ENCODE data around the gene GDI2. TPM values are rescaled to one million over a fixed set of nuclear protein-coding genes. Genes with fewer than 3 reads are reported as not detected.

The GDI2 gene
- polyA plus RNA-seq, 3 donors: 284 to 348 (median 304) TPM

DNA sequence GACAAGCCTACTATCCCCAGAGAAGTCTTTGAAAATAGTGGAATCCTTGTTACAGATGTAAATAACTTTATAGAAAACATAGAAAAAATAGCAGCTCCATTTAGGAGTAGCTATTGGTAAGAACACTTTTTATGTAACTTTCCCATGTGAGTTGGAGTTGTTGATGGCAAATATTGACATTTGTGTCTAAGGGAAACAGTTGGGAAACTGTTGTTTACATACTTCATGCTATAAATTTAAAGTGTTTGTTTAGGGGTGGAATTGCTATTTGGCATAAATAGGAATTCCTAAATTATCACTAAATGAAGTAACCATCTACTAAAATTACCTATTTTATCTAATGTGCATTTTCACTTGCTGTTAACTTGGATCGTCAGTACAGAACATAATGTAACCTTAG lies 50.7 kb downstream of the GDI2 start:
- no peak for DNase-seq (ENCODE audit: extremely low read depth in 1 of 11, low read depth in 9 of 11, low spot score in 4 of 11)

DNA sequence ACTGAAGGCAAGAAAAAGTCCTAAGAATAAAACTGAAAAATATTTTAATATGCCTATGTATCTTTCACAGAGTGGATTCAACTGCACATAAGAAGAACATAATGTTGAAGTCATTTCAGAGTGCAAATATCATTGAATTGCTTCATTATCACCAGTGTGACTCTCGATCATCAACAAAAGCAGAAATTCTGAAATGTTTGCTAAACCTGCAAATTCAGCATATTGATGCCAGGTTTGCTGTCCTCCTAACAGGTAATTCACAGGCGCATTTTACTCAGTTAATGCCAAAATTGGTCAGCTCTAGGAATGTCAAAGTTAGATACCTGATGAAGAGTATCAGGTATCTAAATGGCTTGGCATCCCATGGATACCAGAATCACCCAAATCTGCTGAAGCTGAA lies 52.0 kb downstream of the GDI2 start:
- no peak for DNase-seq (ENCODE audit: extremely low read depth in 1 of 11, low read depth in 9 of 11, low spot score in 4 of 11)

DNA sequence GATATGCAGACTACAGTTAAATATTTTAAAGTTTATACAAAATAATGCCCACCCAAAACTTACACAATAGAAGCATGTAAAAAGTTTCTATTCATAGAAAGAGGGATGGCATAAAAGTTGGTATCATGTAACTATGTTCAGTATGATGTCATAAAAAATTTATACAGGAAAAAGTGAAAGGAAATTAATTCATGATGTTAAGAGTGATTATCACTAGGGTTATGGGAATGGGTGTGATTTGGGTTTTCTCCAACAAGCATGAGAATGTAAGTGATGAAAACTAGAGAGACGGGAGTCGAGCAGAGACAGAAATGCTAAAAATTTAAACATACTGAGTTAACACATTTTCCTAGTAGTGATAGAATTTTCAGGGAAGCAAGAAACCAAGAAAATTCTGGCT lies 52.7 kb downstream of the GDI2 start:
- no peak for DNase-seq (ENCODE audit: extremely low read depth in 1 of 11, low read depth in 9 of 11, low spot score in 4 of 11)

DNA sequence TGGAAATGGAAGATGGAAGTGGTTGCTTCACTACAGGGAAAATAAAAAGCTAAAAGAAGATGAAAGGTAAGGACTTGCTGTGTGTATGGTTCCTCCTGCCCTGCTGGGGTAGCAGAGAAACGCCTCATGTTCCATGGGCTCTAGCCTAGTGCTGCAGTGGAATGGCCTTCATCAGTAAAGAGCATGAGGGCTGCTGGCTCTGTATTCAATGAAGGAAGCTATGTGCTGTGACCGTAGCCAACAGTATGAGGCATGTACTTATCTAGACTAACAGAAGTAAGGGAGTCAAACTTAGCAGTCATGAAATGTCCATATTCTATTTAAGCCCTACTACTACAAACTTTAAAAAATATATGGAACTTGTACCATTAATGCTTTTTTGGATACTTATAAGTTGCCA lies 54.3 kb downstream of the GDI2 start:
- no peak for DNase-seq (ENCODE audit: extremely low read depth in 1 of 11, low read depth in 9 of 11, low spot score in 4 of 11)

DNA sequence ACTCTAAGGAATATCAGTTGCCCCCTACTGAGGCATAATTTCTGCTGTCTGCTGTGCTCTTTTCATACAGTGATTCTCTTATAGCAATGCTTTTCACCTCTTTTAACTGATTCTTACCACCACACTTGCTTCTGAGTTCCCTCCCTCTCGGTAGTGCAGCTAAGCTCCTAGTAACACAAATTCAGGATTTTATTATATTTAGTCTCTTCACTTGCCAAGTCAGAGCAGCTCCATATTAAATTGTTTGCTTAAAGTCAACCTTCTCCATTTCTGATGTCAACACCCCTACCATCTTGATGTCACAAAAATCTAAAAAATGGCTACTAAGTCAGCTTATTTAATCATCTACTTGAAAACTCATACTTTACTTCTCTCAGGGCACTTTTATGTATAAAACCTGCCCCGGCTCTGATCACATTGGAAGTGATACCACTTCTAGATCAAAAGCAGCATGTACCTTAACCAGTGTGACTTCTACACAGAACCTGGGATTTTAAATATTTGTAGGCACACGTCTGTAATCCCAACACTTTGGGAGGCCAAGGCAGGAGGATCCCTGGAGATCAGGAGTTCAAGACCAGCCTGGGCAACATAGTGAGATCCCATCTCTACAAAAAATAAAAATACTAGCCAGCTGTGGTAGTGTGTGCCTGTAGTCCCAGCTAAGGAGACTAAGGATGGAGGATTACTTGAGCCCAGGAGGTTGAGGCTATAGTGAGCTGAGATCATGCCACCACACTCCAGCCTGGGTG lies 55.3 kb downstream of the GDI2 start:
- no peak for DNase-seq (ENCODE audit: extremely low read depth in 1 of 11, low read depth in 9 of 11, low spot score in 4 of 11)

DNA sequence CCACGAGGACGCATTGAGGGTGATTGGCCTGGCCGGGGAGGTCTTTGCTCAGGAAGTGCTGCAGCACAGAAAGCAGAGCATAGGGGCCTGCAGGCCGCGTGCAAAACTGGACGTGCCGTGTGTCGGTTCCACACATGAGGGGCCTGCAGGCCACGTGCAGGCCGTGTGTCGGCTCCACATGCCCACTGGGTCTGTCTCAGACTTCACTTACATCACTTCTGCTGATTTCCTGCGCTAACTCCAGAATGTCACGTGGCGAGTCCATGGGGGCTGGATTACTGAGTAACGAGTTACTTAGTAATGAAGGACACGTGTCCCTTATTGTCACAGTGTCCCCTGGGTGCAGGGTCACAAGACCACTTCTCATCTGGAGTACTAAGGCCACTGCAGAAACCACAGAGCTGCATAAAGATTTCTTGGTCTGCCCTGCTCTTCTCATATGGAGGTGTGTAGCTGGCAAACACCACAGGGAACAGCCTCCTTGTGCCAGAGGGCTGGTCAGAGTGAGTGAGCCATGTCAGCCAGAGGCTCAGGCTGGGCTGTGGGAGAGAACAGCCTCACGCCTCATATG lies 60.8 kb downstream of the GDI2 start:
- DNase-seq (ENCODE audit: extremely low read depth in 1 of 11, low read depth in 9 of 11, low spot score in 4 of 11): no peak

DNA sequence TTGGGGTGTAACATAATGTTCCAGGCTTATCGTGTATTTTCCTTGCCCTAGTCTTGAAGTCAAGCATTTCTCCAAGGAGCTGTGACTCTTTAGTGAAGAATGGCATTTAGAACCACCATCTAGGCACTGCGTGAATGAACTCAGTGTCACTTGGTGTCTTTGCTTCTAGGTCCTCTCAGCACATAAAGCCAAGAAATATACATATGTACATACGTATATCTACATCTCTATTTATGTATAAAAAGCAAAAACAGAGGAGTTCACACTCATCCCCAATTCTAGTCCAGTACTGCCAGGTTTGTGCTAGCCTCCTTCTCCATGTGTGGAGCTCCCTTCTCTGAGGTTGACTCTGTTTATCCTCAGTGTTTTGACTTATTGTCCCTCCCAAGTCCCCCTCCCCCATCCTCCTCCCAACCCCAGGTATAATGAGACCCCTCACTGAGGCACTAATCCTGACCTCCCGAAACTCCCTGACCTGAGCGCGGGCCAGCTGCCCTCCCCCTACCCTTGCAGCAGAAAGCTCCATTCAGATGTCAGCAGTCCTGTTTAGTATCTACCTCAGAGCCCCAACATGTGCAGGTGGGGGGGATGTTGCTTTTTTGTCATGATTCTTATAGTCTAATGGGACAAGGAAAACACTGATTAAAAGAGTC lies 61.5 kb downstream of the GDI2 start:
- DNase-seq (ENCODE audit: extremely low read depth in 1 of 11, low read depth in 9 of 11, low spot score in 4 of 11): no peak

DNA sequence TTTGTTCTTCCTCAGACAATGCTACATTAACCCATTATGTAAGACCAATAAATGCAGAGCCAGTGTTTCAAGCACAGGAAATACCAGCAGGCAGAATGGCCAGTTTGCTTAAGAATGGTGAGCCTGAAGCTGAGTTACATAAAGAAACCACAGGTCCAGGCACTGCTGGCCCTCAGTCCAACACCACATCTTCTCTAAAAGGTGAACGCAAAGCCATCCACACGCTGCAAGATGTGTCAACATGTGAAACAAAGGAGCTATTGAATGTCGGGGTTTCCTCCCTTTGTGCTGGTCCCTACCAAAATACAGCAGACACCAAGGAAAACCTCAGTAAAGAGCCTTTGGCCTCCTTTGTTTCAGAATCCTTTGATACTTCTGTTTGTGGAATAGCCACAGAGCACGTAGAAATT lies 64.8 kb downstream of the GDI2 start:
- DNase-seq (ENCODE audit: extremely low read depth in 1 of 11, low read depth in 9 of 11, low spot score in 4 of 11): no peak

DNA sequence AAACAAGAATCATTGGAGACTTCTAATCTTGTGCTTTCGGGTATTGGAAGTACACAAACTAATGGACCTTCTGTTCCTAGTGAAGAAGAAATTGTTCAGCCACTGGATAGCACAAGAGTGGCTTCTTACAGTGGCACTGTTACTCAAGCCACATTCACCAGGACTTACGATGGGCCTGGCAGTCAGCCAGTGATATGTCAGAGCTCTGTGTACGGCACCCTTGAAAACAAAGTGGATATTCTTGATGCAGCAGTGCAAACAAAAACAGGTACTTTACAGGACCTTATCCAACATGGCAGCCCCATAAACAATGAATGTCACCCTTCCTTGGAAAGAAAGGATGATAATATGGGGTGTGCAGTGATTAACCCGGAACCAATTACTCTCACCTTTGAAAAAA lies 67.0 kb downstream of the GDI2 start:
- DNase-seq (ENCODE audit: extremely low read depth in 1 of 11, low read depth in 9 of 11, low spot score in 4 of 11): no peak

DNA sequence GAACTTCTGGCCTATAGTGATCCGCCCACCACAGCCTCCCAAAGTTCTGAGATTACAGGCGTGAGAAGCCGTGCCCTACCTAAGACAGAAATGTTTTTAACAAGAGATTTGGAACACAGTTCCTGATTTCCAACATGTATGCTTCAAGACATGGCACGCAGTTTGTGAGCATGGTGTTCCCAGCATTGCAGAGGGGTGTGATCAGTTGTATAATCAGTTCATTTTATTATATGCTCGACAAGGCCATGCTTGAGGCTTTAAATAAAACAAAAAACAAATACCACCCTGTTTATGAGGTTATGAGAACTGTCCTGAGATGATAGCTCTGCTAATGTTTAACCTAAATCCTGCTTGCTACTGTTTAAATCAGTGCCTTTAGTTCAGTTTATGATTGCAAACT lies 68.4 kb downstream of the GDI2 start:
- no peak for DNase-seq (ENCODE audit: extremely low read depth in 1 of 11, low read depth in 9 of 11, low spot score in 4 of 11)

DNA sequence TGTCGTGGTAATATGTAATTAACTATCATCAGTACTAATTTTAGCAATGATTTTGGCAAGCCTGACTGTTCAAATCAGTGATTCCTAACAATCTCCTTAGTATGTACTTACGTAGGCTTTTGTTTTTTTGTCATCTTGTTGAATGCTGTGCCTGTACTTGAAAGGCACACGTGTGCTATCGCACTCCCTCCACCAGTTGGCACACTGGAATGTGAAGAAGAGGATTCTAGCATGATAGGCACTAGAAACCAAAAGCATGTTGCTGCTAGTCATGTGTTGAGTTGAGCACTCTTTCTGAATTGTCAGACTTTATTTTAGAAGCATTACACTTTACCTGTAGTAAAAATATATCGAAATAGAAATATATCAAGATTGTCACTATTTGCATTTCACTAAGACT lies 69.5 kb downstream of the GDI2 start:
- no peak for DNase-seq (ENCODE audit: extremely low read depth in 1 of 11, low read depth in 9 of 11, low spot score in 4 of 11)

DNA sequence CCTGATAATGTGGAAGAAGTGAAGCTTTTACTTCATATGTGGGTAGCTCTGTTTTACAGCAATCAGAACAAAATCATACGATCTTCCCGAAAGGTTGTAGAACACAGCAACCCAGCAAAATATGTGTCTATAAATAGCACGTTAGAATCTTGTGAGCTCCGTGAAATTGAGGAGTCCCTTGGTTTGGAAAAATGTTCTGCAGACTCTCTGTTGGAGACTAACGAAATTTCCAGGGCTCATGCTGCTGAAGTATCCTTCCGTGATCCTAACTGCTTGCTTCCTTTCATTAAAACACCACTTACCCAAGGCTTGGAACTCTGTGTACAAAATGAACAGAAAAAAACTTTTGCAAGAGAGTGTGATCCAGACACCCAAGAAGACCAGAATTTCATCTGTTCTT lies 71.1 kb downstream of the GDI2 start:
- DNase-seq (ENCODE audit: extremely low read depth in 1 of 11, low read depth in 9 of 11, low spot score in 4 of 11): no peak

DNA sequence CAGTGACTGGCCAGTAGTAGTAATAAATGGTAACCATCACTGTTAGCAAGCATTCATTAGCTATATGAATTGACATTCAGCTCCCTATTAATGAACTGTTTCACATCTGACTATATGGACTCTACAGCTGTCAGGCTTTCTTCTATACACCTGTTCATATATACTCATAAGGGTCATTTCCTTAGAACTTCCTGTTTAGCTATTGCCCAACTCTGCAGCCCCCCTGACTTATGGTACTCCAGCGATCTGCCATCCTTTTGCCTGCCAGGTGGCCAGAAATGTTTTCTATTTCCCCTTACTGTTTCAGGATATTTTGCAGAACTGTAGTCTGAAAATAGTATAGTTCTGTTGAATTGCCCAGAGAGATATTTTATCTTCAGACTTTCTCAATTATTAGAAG lies 72.0 kb downstream of the GDI2 start:
- DNase-seq (ENCODE audit: extremely low read depth in 1 of 11, low read depth in 9 of 11, low spot score in 4 of 11): no peak

DNA sequence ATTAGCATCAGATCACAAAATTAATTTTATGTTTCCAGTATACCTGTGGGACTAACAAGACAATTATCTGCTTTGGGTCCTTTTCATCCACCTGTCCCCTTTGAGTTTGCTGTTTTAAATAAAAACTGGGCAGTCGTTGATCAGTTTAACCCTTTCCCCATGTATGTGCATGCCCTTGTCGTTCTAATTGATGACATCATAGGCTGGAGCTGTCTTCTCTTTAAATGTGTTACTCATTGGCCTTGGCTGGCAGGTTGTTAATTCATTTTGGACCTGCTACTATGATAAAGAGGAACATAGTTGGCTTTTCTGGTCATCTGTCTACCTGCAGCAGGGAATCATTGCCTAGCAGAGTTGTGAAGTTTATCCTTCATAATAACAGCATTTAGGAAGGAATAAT lies 74.8 kb downstream of the GDI2 start:
- DNase-seq (ENCODE audit: extremely low read depth in 1 of 11, low read depth in 9 of 11, low spot score in 4 of 11): no peak

DNA sequence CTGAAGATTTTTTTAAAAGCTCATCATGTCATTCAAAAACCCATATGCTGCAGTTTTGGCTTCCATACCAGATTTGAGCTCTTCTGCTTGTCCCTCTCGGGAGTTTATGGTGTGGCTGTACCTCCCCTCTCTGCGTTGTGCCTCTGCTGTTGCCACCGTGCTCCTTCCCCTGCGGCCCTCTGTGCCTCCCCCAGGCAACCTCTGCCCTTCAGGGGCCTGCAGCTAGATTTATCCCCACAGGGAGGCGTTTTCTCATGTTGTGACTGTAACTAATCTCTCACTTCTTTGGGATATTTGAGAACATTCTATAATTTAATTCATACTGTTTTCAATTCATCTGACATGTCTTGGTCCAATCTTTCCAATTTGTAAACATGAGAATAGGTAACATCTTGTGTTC lies 75.9 kb downstream of the GDI2 start:
- peak in 1 of 11 donors; percentile 2 for DNase-seq (ENCODE audit: extremely low read depth in 1 of 11, low read depth in 9 of 11, low spot score in 4 of 11)

DNA sequence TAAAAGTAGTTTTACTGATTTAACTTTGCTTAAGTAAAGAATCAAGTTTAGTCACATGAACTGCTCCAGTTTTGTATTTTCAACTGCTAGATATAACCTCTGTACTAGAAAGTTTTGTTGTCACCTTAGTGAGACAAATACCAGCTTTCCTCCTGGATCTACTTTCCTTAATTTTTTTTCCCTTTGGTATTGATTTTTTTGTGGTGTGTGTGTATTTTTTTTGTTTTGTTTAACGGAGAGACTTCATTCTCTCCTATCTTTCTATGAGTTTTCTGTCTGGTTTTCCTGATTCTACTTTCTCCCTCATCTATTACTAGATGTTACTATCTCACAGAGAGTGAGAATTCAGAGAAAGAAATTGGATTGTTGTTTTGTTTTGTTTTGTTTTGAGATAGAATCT lies 76.6 kb downstream of the GDI2 start:
- DNase-seq (ENCODE audit: extremely low read depth in 1 of 11, low read depth in 9 of 11, low spot score in 4 of 11): no peak

DNA sequence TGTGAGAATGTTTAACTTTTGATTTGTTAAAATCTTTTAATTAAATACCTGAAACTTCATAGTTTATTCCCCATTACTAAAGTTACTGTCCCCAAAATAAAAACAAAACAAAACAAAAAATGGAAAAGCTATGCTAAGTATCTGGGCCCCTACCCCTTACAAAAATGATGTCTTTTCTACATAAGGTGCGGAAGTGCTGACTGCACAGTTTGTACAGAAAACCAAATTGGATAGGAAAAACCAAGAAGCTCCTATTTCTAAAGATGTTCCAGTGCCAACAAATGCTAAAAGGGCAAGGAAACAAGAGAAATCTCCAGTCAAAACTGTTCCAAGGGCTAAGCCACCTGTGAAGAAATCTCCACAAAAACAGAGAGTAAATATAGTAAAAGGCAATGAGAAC lies 78.1 kb downstream of the GDI2 start:
- DNase-seq (ENCODE audit: extremely low read depth in 1 of 11, low read depth in 9 of 11, low spot score in 4 of 11): no peak

DNA sequence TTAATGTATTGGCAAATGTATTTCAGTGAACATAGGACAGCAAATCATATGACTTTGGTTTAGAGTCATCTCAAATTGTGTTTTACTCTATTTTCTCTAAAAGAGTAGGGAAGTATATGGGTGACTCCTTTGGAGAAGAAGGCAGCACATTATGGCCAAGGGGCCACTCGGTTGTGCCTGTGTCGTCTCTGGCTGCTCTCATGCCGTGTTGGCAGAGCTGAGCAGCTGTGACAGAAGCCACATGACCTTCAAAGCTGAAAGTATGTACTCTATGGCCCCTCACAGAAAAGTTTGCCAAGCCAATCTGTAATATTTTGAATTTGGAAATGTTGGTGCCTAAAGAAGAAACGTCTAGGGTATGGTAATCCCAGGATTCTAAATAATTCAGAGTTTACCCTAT lies 81.1 kb downstream of the GDI2 start:
- DNase-seq (ENCODE audit: extremely low read depth in 1 of 11, low read depth in 9 of 11, low spot score in 4 of 11): no peak

DNA sequence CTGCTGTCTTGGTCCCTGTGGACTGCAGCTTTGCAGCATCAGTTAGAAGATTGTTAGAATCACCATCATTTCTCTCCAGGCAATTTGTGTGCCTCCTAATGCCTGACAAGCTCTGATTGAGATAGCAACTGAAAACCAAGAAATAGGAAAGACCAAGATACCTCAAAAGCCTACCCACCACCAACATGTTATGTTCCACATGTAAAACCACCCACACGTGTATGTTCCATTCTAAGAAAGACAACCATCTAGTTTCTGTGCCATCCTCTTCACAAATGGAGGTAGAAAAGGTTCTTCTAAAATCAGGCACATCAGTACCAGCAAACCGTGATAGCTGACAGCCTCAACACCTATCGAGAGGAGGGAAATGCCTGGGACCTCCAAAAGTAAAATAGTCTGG lies 81.7 kb downstream of the GDI2 start:
- no peak for DNase-seq (ENCODE audit: extremely low read depth in 1 of 11, low read depth in 9 of 11, low spot score in 4 of 11)

DNA sequence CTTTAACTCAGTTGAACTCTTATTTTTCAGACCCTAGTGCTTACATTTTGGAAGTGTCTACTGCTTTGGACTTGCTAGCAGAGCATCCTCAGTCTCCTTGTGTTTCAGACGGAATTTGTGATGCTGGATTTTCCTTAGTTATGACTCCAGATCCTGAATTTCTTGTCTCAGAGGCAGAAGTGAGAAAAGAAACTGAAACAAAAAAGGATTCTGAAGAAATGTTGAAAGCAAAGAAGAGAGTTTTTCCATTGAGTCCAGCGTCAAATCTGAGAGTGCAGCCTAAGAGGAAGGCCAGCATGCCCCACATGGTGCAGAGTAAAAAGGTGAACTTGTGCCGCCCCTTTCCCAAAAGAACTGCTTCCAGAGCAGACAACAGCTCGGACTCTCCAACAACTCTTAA lies 82.5 kb downstream of the GDI2 start:
- DNase-seq (ENCODE audit: extremely low read depth in 1 of 11, low read depth in 9 of 11, low spot score in 4 of 11): no peak

DNA sequence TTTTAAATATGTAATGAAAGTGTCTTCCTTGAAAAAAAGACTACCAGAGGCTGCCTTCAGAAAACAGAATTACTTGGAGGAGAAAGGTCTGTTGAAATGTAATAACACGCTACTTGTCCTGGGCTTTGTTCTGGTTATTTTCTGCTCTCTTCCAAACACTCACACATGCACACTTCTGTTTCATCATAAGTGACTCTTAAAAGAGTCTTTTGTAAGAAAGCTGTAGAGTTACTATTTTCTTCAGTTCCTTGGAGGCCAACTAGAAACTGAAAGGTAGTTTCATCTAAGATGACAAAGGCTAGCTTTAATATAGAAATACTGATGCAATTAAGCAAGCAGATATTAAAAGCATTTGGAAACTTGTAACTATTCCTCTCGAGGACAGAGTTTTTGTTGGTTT lies 89.5 kb downstream of the GDI2 start:
- DNase-seq (ENCODE audit: extremely low read depth in 1 of 11, low read depth in 9 of 11, low spot score in 4 of 11): no peak
